ENCODE measurements around the gene NKX1-1. TPM values are rescaled to one million over a fixed set of nuclear protein-coding genes. Genes with fewer than 3 reads are reported as not detected.

The NKX1-1 gene
- total and polyA plus RNA-seq, 9 of the 15 experiments (the other 6 are each of a cell fraction or from before 2014, with no cell fraction given), result not detected

DNA sequence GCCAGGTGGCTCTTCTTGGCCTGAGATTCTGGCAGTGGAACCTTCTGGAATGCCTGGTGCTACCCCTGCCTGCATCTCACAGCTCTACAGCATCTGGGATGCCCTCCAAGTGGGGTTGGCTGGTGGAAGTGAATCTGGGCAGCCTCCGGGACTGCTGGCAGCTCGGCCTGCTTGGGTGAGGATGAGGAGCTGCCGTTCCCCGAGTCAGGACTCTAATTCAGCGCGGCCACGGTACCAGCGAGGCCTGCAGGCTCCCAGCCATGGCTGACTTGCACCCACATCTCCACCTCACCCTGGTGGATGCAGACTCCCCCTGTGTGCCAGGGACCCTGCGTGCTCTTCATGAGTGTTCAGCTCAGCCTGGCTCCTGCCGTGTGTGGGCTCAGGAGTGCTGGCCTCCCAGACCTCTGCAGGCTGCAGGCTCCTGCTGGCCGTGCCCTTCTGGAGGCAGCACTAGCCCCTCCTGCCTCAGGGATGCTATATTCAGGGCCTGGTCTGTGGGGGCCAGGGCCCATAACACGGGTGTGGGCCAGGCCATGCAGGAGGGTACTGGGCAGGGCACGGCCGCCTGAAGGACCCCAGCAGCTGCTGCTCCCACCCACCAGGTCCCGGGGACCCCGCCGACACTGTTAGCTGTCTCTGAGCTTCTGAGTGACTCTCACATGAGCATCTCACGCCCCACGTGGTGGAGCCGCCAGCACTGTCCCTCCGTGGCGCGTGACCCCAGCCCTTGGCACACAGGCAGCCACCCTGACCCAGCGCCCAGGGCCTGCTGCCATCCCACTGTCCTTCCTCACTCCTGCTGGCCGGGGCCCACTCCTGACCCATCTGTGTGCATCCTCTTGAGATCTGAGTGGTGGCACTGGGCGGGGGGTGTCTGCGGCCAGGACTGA is 48.6 kb downstream of the NKX1-1 start:
- H2AFZ ChIP-seq (ENCODE audit: low read depth, low read length), result no peak overlapping the region
- TF ChIP-seq RFX1 (IDR thresholded peaks at IDR 0.05) (no peak), POLR2G (IDR thresholded peaks at IDR 0.05; ENCODE audit: low read depth, low read length) (0 out of 2 replicates have a peak, but pooled peaks have one; percentile 19)
- DNase-seq (ENCODE audit: extremely low read depth in 1 of 4, low spot score in 3 of 4) (no peak), FAIRE-seq (no peak), ATAC-seq (no peak)
- ChIA-PET CTCF (ENCODE audit: low intra/inter-chr PET ratio) (no interaction called here), POLR2A (interaction anchor here (0.5 to 1.1 kb wide), 3 partner anchors 11 to 88 kb away, joined by 3 read pairs; no protein-coding TSS in a partner anchor)
- in situ Hi-C loops (cut with MboI) (no loop called here), intact Hi-C loops (cut with micrococcal nuclease) (loop anchor here (2.0 to 10.0 kb wide), 3 partner anchors 155 to 367 kb away; partner anchors contain the start of genes TACC3 and TMEM129)
- peaks cover 5% of the 10 kb centered on the region for H3K9me1 ChIP-seq (ENCODE audit: control insufficient read depth, insufficient read depth, low read length)
- no peak overlapping the region for H3K4me2 ChIP-seq (ENCODE audit: insufficient read depth, low read length)
- no peaks in the 10 kb centered on the region for H3K27me3 ChIP-seq (ENCODE audit: control insufficient read depth in 2 of 2, insufficient read depth in 2 of 2, low read length in 2 of 2)
- peak overlapping the region in 1 of 2 experiments; percentile 9; a peak in 1 of 4 replicates for H3K9ac ChIP-seq (ENCODE audit: insufficient read depth in 1 of 2, low read depth in 2 of 2, low read length in 2 of 2)
- H3K4me1 ChIP-seq (replicated peaks in 1 of 2; ENCODE audit: control insufficient read depth in 2 of 2, insufficient read depth in 2 of 2, low read length in 2 of 2), result peaks cover 0 to 55% of the 10 kb centered on the region in 2 experiments; a peak in 2 of 5 replicates
- peaks cover 4% of the 10 kb centered on the region; the same call in 1 of the 2 replicates for H4K20me1 ChIP-seq (replicated peaks; ENCODE audit: control insufficient read depth, insufficient read depth, low read length)
- H3K79me2 ChIP-seq (ENCODE audit: control insufficient read depth, insufficient read depth, low read length), result no peaks in the 10 kb centered on the region
- H3K27ac ChIP-seq (ENCODE audit: extremely low read depth, low read depth, low read length), result no peak overlapping the region
- H3K4me3 ChIP-seq, result no peak overlapping the region
- no TSS peak for BruUV-seq (replicated peaks)
- WGBS (ENCODE audit: insufficient coverage, low coverage, missing lambda C conversion rate), result 89% methylated on average over 22 of the region's 27 CpGs
- H3K9me3 ChIP-seq (replicated peaks; ENCODE audit: control insufficient read depth, insufficient read depth, low read depth, low read length), result no peaks in the 10 kb centered on the region
- H3K36me3 ChIP-seq (ENCODE audit: control insufficient read depth, insufficient read depth, low read length), result peaks cover 28% of the 10 kb centered on the region; the same call in 2 of the 3 replicates

Data from K562 (cell line).